Stimulated activated CD8-positive, alpha-beta memory T cell treated with anti-CD3 and anti-CD28 coated beads, Interleukin-2, amount 100 ng/mL, for 48 hours (primary cell): Measurements from ENCODE around the gene MARVELD2.
"Not testable (repeated sequence)": the region's sequence is repeated elsewhere in the genome, so short reads cannot be mapped to it uniquely, and the experiment has no call there.

Experiments used
- DNase-seq, 2 donors: peaks; one replicate each; pipeline ENCODE4 v3.0.0-alpha.2; 2020; ENCODE audit warnings: low read depth in 2 of 2

MARVELD2 gene

GRCh38 chr5:69450116-69450515 lies 35.2 kb downstream of the MARVELD2 start:
- DNase-seq, result no peak

GRCh38 chr5:69450527-69450926 lies 35.6 kb downstream of the MARVELD2 start:
- DNase-seq, result not testable (repeated sequence)

- no peak for DNase-seq
Observed at GRCh38 chr5:69451941-69452647, 37.2 kb downstream of the MARVELD2 start.

- DNase-seq, result not testable (repeated sequence)
Observed at GRCh38 chr5:69453487-69453886, 38.6 kb downstream of the MARVELD2 start.

GRCh38 chr5:69454460-69455249 lies 39.7 kb downstream of the MARVELD2 start:
- no peak for DNase-seq

GRCh38 chr5:69455428-69455988 lies 40.6 kb downstream of the MARVELD2 start:
- DNase-seq, result not testable (repeated sequence)

GRCh38 chr5:69462170-69462569 lies 47.3 kb downstream of the MARVELD2 start:
- no peak for DNase-seq

- DNase-seq, result not testable (repeated sequence)
Observed at GRCh38 chr5:69466375-69466774, 51.5 kb downstream of the MARVELD2 start.

GRCh38 chr5:69467442-69468225 lies 52.7 kb downstream of the MARVELD2 start:
- DNase-seq, result no peak

GRCh38 chr5:69468631-69469030 lies 53.7 kb downstream of the MARVELD2 start:
- DNase-seq, result no peak

- DNase-seq, result not testable (repeated sequence)
Observed at GRCh38 chr5:69471516-69471915, 56.6 kb downstream of the MARVELD2 start.

GRCh38 chr5:69472535-69473143 lies 57.7 kb downstream of the MARVELD2 start:
- not testable (repeated sequence) for DNase-seq

GRCh38 chr5:69477170-69477569 lies 62.3 kb downstream of the MARVELD2 start:
- no peak for DNase-seq

- not testable (repeated sequence) for DNase-seq
Observed at GRCh38 chr5:69478296-69478695, 63.4 kb downstream of the MARVELD2 start.

- no peak for DNase-seq
Observed at GRCh38 chr5:69484891-69485290, 70.0 kb downstream of the MARVELD2 start.

GRCh38 chr5:69485471-69485870 lies 70.6 kb downstream of the MARVELD2 start:
- no peak for DNase-seq

GRCh38 chr5:69489246-69489645 lies 74.3 kb downstream of the MARVELD2 start:
- no peak for DNase-seq

- DNase-seq, result no peak
Observed at GRCh38 chr5:69491027-69491426, 76.1 kb downstream of the MARVELD2 start.

GRCh38 chr5:69491838-69492390 lies 77.0 kb downstream of the MARVELD2 start:
- no peak for DNase-seq

GRCh38 chr5:69492391-69492922 lies 77.5 kb downstream of the MARVELD2 start, which contains the start of gene OCLN:
Gene OCLN, plus strand, starts transcription at chr5:69492790. Its CDS starts 11,455 bp downstream, at chr5:69504245.
- peak; percentile 4 to 9 for DNase-seq

GRCh38 chr5:69492923-69493395 lies 78.0 kb downstream of the MARVELD2 start:
- DNase-seq, result peak in 1 of 2 donors; percentile 4
